HG03060 (cell line): ENCODE measurements around the gene COL4A2.

Experiments used
- ATAC-seq: cut with Tn5 transposase; IDR thresholded peaks from one replicate; pipeline ENCODE4 v1.9.1; 2021; ENCODE audit warnings: low read depth, moderate number of reproducible peaks; ENCODE audit not compliant: unreplicated experiment

Gene COL4A2

GRCh38 chr13:110396913-110397381 is 89.9 kb downstream of the COL4A2 start:
- no peak for ATAC-seq

GRCh38 chr13:110397436-110398115 is 90.5 kb downstream of the COL4A2 start:
- ATAC-seq: no peak

- ATAC-seq: no peak
Measured at GRCh38 chr13:110398564-110399507, 91.8 kb downstream of the COL4A2 start.

GRCh38 chr13:110399801-110400200 is 92.7 kb downstream of the COL4A2 start:
- no peak for ATAC-seq

- no peak for ATAC-seq
Measured at GRCh38 chr13:110400786-110401533, 93.9 kb downstream of the COL4A2 start.

- no peak for ATAC-seq
Measured at GRCh38 chr13:110402299-110403069, 95.4 kb downstream of the COL4A2 start.

- ATAC-seq: no peak
Measured at GRCh38 chr13:110403315-110403714, 96.2 kb downstream of the COL4A2 start.

- no peak for ATAC-seq
Measured at GRCh38 chr13:110403721-110404120, 96.6 kb downstream of the COL4A2 start.

GRCh38 chr13:110404321-110404720 is 97.2 kb downstream of the COL4A2 start:
- no peak for ATAC-seq

- ATAC-seq: no peak
Measured at GRCh38 chr13:110405597-110406450, 98.7 kb downstream of the COL4A2 start.

GRCh38 chr13:110407021-110407420 is 99.9 kb downstream of the COL4A2 start:
- no peak for ATAC-seq

- no peak for ATAC-seq
Measured at GRCh38 chr13:110407531-110407930, 100.4 kb downstream of the COL4A2 start.

GRCh38 chr13:110408286-110408685 is 101.2 kb downstream of the COL4A2 start:
- no peak for ATAC-seq

GRCh38 chr13:110409581-110409992 is 102.5 kb downstream of the COL4A2 start:
- no peak for ATAC-seq

GRCh38 chr13:110410000-110410399 is 102.9 kb downstream of the COL4A2 start:
- no peak for ATAC-seq

GRCh38 chr13:110410936-110411687 is 104.0 kb downstream of the COL4A2 start:
- ATAC-seq: no peak

GRCh38 chr13:110411688-110412059 is 104.6 kb downstream of the COL4A2 start:
- no peak for ATAC-seq

GRCh38 chr13:110412132-110412914 is 105.2 kb downstream of the COL4A2 start:
- ATAC-seq: peak; percentile 93
